Stomach (tissue), 4 donors: ENCODE results near the gene KDM4B.

Experiments used
- CTCF ChIP-seq, 7 experiments: fragments of 450-650 bp in 4 of 7; fragments of 200-600 bp in 3 of 7; sonication (generic) in 3 of 7; IDR thresholded peaks; one replicate each; pipeline ENCODE4 v1.5.1; 2016 to 2019; ENCODE audit warnings: antibody characterized with exemption in 7 of 7, control low read depth in 2 of 7, mild to moderate bottlenecking in 1 of 7
- POLR2A ChIP-seq, 4 donors: fragments of 450-650 bp; IDR thresholded peaks; one replicate each; pipeline ENCODE4 v1.6.1; 2016; ENCODE audit warnings: antibody characterized with exemption in 4 of 4, control low read depth in 2 of 4, mild to moderate bottlenecking in 1 of 4, moderate library complexity in 1 of 4

GRCh38 chr19:4986056-4986455, 17.1 kb downstream of the KDM4B start:
- TF ChIP-seq POLR2A (IDR thresholded peaks at IDR 0.05) (no peak), CTCF (IDR thresholded peaks at IDR 0.05) (no peak)
